SK-N-MC (cell line): ENCODE data around the gene KCTD5.

Source experiments
- EZH2 ChIP-seq: fragments of 200-600 bp; sonication (generic); IDR thresholded peaks from one replicate; pipeline ENCODE4 v1.6.1; 2017; ENCODE audit warnings: antibody characterized with exemption
- POLR2AphosphoS5 ChIP-seq: IDR thresholded peaks from 2 replicates; pipeline ENCODE4 v1.6.1; 2012; ENCODE audit warnings: mild to moderate bottlenecking, low read depth, low read length, borderline replicate concordance

DNA sequence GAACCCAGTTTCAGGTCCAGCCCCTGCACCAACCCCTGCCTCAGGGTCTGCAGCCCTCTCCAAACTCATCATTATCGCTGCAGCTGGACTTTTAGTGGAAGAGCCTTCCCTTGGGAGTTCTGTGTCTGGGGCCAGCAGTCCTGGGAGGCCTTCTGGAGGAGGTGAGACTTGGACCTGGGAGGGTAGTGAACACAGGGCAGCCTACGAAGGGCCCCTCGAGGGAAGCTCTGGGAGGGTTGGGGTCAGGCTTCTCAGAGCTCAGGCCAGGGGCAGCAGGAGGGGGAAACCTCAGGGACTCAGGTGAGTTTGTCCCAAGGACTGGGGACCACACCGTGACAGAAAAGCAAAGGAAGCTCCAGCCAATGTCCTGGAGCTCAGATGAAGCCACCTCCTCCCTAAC, 58.8 kb downstream of the KCTD5 start:
- no peak for TF ChIP-seq POLR2AphosphoS5
- TF ChIP-seq EZH2: no peak
